Activated naive CD8-positive, alpha-beta T cell (primary cell): ENCODE results near the gene ESRRG.
A peak's percentile ranks its signal among the peaks of the same experiment; 100 is the strongest.

ENCODE experiments used
- H3K27ac Mint-ChIP-seq: one replicate; pipeline ENCODE4 v1.8.0; 2021; ENCODE audit warnings: mixed read lengths
- H3K27me3 Mint-ChIP-seq: one replicate; pipeline ENCODE4 v1.8.0; 2021; ENCODE audit warnings: mixed read lengths
- H3K36me3 Mint-ChIP-seq: one replicate; pipeline ENCODE4 v1.8.0; 2021; ENCODE audit warnings: mixed read lengths
- H3K4me1 Mint-ChIP-seq: one replicate; pipeline ENCODE4 v1.8.0; 2021; ENCODE audit warnings: low read depth, mixed read lengths
- H3K4me3 Mint-ChIP-seq: one replicate; pipeline ENCODE4 v1.8.0; 2021; ENCODE audit warnings: mild to moderate bottlenecking, mixed read lengths
- H3K9me3 Mint-ChIP-seq: one replicate; pipeline ENCODE4 v1.8.0; 2021; ENCODE audit warnings: low read depth, mixed read lengths

ESRRG gene

DNA sequence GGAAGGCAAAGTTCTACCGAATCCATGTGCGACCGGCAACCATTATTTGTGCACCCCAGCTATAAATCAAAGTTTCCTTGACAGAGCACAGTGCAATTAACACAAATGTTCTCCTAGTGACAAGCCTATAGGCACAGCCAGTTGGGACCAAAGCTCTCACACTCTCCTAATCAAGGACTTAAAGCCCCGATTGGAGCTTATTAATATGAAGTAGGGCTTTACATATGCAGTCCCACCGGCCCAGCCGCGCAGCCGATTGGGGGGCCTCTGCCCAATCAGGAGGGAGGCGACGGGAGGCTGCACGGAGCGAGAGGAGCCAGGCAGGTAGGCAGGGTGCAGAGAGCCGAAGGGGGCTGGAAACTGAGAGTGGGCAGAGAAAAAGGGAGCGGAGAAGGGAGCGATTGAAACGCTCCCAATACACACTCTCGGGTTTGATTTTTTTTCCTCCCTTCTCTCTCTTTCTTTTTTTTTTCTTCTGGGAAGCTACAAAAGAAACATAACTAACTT lies at the start of gene ESRRG:
Gene ESRRG, minus strand, starts transcription at position 156 of the 507 bp plus-strand sequence. Its CDS starts 130 bp downstream, at position 26.
- H3K4me3 Mint-ChIP-seq: peak within 1 kb of the TSS; percentile 5
- no peaks in the 10 kb centered on the region for H3K9me3 Mint-ChIP-seq
- no peak within 1 kb of the TSS for H3K27ac Mint-ChIP-seq
- peaks cover 12% of the 10 kb centered on the region for H3K27me3 Mint-ChIP-seq
- peaks cover 6% of the 10 kb centered on the region for H3K4me1 Mint-ChIP-seq
- H3K36me3 Mint-ChIP-seq: no peaks in the 10 kb centered on the region

DNA sequence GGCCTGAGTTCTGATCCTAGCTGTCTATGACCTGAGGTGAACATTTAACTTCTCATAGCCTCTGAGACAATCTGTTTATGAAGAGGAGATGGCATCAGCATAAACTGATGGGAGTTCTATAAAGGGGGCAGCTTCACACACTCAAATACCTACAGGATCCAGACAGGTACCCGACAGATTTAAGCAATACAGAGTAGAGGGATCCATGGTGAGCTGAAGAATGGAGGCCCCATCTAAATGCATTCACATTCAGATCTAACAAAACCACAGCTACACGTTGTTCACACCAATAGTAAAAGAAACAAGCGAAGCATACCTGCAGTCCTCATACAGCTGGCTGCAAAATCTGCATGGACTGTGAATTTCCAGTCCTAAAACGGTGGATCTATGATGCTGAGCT lies 48.7 kb upstream of the ESRRG start:
- Mint-ChIP-seq H3K27me3 (no peaks in the 10 kb centered on the region), H3K4me3 (no peak overlapping the region), H3K9me3 (peaks cover 3% of the 10 kb centered on the region), H3K27ac (no peak overlapping the region), H3K4me1 (no peaks in the 10 kb centered on the region), H3K36me3 (no peaks in the 10 kb centered on the region)

DNA sequence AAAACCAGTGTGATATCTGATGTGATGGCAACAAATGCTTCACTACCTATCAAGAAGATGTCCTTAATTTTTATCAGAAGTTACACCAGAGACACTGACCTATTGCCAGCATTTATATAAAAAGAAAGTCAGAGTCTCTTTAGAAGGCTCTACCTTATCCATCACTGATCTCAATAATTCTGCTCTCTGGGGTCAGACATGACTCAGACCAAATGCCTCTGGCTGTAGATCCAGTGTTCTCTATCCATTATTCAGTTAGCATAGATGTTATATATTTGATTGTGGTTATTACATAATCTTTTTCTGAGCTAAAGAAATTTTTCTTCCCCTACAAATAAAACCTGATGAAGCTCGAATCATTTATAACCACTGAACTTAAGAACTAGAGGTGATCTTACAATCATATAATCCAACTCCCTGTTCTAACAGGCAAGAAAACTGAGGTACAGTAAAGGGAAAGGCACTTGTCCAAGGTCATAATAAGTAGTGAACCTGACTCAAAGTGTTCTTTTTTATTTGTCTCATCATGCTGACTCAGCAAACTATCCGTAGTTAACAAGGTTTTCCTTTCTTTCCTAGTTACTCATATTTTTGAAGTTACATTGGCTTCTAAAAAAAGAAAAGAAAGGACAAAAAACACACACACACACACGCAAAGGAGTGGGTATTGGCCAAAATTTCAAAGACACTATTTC lies 43.6 kb upstream of the ESRRG start:
- Mint-ChIP-seq H3K27me3 (no peaks in the 10 kb centered on the region), H3K9me3 (no peaks in the 10 kb centered on the region), H3K36me3 (no peaks in the 10 kb centered on the region), H3K4me3 (no peak overlapping the region), H3K27ac (no peak overlapping the region), H3K4me1 (no peaks in the 10 kb centered on the region)

DNA sequence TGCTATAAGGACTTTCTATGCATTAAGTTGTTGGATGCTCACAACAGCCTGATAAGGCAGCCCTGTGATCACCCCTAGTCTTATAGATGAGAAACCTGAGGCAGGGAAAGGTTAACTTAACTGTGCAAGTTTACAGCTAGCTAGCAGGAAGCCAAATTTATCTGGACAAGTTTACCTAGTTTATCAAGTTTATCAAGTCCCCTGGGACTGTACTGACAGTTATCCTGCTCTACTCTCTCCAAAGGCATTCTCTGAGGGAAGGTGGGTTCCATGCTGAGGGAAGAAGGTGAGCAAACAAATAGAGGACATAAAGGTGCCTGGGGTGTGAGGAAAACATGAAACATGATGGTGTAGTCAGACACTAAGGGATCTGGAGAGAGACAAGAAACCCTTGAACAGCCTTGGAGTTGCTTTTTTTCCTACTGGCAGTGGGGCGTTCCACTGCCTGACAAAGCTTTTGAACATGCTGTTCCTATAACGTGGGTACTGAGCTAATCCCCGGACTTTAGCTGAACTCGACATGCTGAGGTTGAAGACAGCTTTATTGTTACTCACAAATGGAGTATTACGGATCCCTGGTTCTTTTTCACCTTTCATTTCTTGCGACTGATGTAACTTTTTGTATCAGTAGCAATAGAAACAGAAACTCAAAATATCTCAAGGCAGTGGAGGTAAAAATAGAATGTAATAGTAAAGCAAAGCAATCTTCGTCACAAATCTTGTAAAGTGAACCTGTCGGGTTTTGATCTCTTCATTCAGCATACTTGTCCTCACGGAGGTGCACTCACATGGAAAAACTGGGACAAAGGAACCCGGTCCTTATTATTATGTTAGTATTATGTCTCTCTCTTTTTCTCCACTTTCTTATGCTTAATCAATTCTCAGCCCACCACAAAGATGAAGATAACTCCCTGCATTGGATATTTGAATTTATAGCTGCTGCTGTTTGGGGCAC lies 42.4 kb upstream of the ESRRG start:
- Mint-ChIP-seq H3K27me3 (no peaks in the 10 kb centered on the region), H3K36me3 (no peaks in the 10 kb centered on the region), H3K9me3 (no peaks in the 10 kb centered on the region), H3K27ac (no peak overlapping the region), H3K4me3 (no peak overlapping the region), H3K4me1 (no peaks in the 10 kb centered on the region)

DNA sequence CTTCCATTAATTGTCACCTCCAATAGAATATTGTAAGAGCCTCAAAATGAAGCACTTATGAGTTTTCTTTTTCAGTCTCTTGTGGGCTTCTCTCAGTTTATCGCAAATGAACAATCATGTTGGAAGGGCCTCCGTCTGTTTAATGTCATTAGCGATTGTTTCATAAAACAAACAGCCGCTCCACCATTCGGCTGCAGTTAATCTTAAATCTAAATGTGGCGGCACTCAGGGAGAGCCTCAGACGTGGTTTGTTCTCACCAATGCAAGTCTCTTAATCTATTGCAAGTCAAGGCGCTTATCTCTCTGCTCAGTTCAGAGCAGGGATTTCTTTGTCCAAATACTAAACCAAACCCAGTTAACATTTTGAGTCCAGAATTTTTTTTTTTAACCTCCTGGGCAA lies 34.9 kb upstream of the ESRRG start:
- Mint-ChIP-seq H3K36me3 (no peaks in the 10 kb centered on the region), H3K4me3 (no peak overlapping the region), H3K9me3 (no peaks in the 10 kb centered on the region), H3K4me1 (no peaks in the 10 kb centered on the region), H3K27me3 (no peaks in the 10 kb centered on the region), H3K27ac (no peak overlapping the region)

DNA sequence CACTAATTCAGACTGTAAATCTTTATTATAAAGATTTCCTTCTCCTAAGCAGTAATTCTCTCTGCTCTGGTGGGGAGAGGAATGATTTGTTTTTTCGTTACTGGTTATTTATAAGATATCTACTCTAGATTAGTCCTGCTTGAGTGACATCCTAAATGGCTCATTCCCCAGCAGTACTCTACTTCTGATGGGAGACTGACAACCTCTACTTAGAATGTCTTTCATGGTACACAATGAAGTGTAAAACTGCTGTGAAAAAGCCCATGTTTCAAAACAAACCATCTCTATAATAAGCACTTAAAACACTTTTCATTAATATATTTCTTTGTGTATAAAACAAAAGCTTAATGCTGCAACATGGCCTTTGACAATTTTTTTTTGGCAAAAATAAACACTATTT lies 33.9 kb upstream of the ESRRG start:
- Mint-ChIP-seq H3K27me3 (no peaks in the 10 kb centered on the region), H3K4me1 (no peaks in the 10 kb centered on the region), H3K4me3 (no peak overlapping the region), H3K27ac (no peak overlapping the region), H3K36me3 (no peaks in the 10 kb centered on the region), H3K9me3 (no peaks in the 10 kb centered on the region)

DNA sequence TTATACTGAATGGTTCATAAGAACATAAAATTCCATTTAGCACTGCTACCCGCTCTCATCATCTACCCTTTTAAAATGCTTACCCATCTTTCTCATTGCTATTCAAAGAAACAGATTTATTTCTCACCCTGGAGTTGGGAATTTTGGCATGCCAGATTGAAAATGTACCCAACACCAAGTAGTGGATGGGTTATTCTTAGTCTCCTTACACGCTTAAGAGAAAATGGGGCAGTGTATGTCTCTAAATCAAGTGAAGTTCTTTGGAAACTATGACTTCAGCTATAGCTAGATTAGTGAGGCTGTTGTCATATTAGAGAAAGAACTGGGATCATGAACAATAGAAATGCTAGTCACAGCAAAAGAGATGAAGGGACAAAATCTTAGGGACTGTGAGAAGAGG lies 27.7 kb upstream of the ESRRG start:
- H3K4me3 Mint-ChIP-seq: no peak overlapping the region
- H3K36me3 Mint-ChIP-seq: no peaks in the 10 kb centered on the region
- no peaks in the 10 kb centered on the region for H3K27me3 Mint-ChIP-seq
- no peaks in the 10 kb centered on the region for H3K4me1 Mint-ChIP-seq
- no peaks in the 10 kb centered on the region for H3K9me3 Mint-ChIP-seq
- no peak overlapping the region for H3K27ac Mint-ChIP-seq

DNA sequence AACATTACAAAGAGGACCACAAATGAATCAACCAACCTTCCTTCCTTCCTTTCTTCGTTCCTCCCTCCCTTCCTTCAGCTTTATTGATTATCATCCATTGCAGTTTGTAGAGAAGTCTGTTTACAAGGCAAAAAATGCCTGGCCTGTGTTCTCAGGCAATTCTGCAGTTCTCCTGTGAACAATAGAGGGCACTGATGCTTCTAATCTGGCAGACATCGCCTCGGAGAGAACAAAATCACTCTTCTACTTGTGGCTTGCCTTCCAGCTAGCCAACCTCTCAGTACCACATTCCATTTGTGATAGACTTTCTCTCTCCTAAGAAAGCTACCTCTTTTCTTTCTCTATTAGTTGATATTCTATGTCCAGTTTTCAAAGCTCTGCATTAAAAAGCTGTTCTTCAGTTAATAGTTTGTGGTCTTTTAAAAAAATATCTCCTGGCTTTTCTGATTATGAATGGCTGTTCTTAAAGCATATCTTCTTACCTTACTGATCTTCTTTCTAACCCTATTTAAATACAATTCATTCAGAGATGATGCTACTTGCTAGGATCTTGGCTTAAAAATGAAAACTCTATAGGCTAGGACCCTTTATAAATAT lies 26.9 kb upstream of the ESRRG start:
- no peaks in the 10 kb centered on the region for H3K36me3 Mint-ChIP-seq
- no peak overlapping the region for H3K27ac Mint-ChIP-seq
- no peaks in the 10 kb centered on the region for H3K9me3 Mint-ChIP-seq

DNA sequence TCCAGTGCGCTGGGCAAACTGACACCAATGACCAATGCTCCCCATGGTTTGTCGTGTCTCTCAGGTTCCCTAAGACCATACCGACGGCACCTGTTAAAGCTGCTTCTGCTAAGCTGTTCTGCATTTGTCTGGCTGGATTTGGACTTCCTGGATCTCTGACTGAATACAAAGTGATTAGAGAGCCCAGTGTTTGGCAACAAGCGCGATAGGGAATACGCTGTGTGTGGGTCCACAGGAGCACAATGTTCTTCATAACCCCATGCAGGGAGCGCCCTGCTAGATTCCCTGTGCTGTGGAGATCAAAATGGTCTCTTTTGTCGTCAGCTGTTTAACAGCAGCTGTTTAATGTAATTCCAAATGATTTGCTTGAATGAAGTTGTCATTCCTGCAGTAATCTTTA lies 26.0 kb upstream of the ESRRG start:
- Mint-ChIP-seq H3K4me3 (no peak overlapping the region), H3K4me1 (no peaks in the 10 kb centered on the region), H3K36me3 (no peaks in the 10 kb centered on the region), H3K27me3 (no peaks in the 10 kb centered on the region), H3K27ac (no peak overlapping the region), H3K9me3 (no peaks in the 10 kb centered on the region)

More for the DNA sequence above, 26.9 kb upstream of the ESRRG start:
- Mint-ChIP-seq H3K4me1 (no peaks in the 10 kb centered on the region), H3K4me3 (no peak overlapping the region), H3K27me3 (no peaks in the 10 kb centered on the region)

DNA sequence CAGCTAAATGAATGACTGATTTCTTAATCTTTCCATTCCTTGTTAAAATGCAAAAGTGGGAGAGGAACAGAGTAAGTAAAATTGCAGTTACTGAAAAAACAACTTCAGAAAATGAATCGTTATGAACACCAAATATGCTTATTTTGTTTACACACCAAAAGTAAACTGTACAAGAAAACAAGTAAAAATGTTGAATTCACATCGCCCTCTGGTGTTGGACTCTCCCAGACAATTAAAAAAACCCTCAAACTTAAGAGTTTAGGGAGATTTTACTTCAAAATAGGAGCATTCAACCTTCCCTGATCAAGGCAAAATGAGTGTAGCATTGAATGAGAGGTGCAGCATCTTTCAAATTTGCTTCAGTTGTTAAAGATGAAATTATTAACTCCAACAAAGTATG lies 19.4 kb upstream of the ESRRG start:
- Mint-ChIP-seq H3K4me1 (no peaks in the 10 kb centered on the region), H3K27ac (no peak overlapping the region)

DNA sequence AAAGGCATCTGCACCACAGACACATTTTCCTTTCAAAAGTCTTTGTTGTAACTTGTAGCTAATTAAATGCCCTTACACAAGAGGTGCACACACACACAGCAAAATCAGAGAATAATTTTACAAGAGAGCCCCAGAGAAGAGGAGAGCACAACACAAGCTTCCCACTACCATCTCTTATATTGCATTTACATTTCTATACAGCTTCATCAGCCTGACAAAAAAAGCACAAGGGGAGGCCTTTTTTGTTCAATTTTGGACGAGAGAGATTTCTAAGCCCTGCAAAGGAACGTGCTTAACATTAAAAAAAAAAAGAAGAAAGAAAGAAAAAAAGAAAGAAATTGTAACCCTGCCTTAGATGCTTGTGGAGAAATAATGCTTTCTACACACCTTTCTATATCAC lies 17.1 kb upstream of the ESRRG start:
- Mint-ChIP-seq H3K4me1 (no peaks in the 10 kb centered on the region), H3K9me3 (no peaks in the 10 kb centered on the region), H3K36me3 (no peaks in the 10 kb centered on the region), H3K27me3 (no peaks in the 10 kb centered on the region), H3K27ac (no peak overlapping the region), H3K4me3 (no peak overlapping the region)

More for the DNA sequence above, 19.4 kb upstream of the ESRRG start:
- Mint-ChIP-seq H3K9me3 (no peaks in the 10 kb centered on the region), H3K27me3 (no peaks in the 10 kb centered on the region), H3K4me3 (no peak overlapping the region), H3K36me3 (no peaks in the 10 kb centered on the region)

DNA sequence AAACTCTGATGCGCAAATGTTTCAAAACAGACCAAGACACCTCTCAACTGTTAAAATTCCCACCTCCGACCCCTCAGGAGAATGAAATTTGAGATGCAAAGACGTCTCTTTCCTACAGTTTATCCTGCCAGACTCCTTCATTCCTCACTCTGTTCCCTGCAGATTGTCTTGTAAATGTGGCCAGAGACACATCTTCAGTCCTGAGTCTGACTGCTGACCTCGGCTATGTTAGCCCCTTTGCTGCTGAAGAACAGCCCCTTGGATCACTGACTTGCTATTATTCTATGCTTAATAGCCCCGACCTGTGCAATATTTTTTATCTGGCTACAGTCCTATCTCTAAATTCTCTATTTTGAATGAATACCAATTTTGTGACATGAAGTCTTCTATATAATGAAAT lies 16.6 kb upstream of the ESRRG start:
- H3K27ac Mint-ChIP-seq: no peak overlapping the region
- no peak overlapping the region for H3K4me3 Mint-ChIP-seq
- H3K9me3 Mint-ChIP-seq: no peaks in the 10 kb centered on the region
- H3K4me1 Mint-ChIP-seq: no peaks in the 10 kb centered on the region
- no peaks in the 10 kb centered on the region for H3K27me3 Mint-ChIP-seq
- H3K36me3 Mint-ChIP-seq: no peaks in the 10 kb centered on the region

DNA sequence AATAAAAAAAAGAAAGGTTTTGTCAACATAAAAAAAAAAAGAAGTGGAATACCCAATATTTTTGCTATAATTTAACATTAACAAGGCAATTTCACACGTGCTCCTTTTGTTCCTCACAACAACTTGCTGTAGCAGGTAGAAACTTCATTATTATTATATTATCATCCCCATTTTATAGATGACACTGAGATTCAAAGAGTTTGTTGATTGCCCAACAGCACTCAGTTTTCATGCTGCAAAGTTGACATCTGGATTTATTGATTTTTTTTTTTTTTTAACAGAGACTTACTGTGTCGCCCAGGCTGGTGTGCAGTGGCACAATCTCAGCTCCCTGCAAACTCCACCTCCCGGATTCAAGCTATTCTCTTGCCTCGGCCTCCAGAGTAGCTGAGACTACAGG lies 8.9 kb upstream of the ESRRG start:
- no peak overlapping the region for H3K4me3 Mint-ChIP-seq
- H3K4me1 Mint-ChIP-seq: no peaks in the 10 kb centered on the region
- H3K9me3 Mint-ChIP-seq: peaks cover 4% of the 10 kb centered on the region
- no peaks in the 10 kb centered on the region for H3K36me3 Mint-ChIP-seq
- no peak overlapping the region for H3K27ac Mint-ChIP-seq
- H3K27me3 Mint-ChIP-seq: peaks cover 1% of the 10 kb centered on the region

DNA sequence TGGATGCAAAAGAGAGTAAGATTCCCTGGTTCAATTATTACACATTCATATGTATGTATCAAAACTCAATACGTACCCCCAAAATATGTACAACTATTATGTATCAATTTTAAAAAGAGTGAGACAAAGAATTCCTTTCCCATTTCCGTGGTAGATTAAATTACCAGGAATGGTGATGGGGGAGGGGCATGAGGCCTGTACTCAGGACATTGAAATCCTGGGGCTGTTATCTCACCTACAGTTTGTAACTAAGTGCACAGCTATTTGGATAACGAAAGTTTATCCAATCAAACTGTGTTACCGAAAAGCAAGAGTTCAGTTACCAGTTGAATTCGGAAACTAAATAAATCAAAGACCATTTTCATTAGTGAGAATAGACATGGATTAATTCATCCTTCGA lies 8.3 kb upstream of the ESRRG start:
- no peaks in the 10 kb centered on the region for H3K36me3 Mint-ChIP-seq
- no peak overlapping the region for H3K27ac Mint-ChIP-seq
- H3K4me1 Mint-ChIP-seq: no peaks in the 10 kb centered on the region
- H3K4me3 Mint-ChIP-seq: no peak overlapping the region
- peaks cover 4% of the 10 kb centered on the region for H3K9me3 Mint-ChIP-seq
- peaks cover 1% of the 10 kb centered on the region for H3K27me3 Mint-ChIP-seq

DNA sequence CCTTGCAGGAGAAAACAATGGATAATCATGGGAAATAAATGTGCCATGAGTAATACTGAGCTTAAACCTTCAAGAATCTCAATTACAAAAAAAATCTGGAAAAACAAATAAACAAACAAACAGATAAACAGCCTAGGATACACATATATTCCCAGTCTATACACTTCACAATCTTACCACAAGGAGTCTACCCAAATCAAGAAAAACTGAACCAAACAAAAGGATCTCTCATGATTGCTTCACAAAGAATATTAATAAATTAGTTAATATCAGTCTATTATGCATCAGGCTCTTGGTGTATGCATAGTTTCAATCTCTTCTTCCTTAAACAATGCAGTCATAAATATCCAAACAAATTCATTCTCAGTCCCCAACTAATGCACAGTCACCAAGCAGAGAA lies 3.2 kb upstream of the ESRRG start:
- H3K4me1 Mint-ChIP-seq: peaks cover 6% of the 10 kb centered on the region
- H3K27ac Mint-ChIP-seq: no peak overlapping the region
- peaks cover 12% of the 10 kb centered on the region for H3K27me3 Mint-ChIP-seq
- peaks cover 4% of the 10 kb centered on the region for H3K9me3 Mint-ChIP-seq
- H3K36me3 Mint-ChIP-seq: no peaks in the 10 kb centered on the region
- no peak overlapping the region for H3K4me3 Mint-ChIP-seq
